HG03575 (cell line): Measurements from ENCODE around the gene UBE2R2.
"Not testable (repeated sequence)": the region's sequence is repeated elsewhere in the genome, so short reads cannot be mapped to it uniquely, and the experiment has no call there.

Experiments used
- ATAC-seq: cut with Tn5 transposase; IDR thresholded peaks from one replicate; pipeline ENCODE4 v1.9.1; 2021; ENCODE audit not compliant: unreplicated experiment, insufficient number of reproducible peaks, low FRiP score; ENCODE audit errors: extremely low read depth

The UBE2R2 gene

GRCh38 chr9:33829641-33830230 is 12.8 kb downstream of the UBE2R2 start:
- not testable (repeated sequence) for ATAC-seq

- no peak for ATAC-seq
Observed at GRCh38 chr9:33835625-33836260, 18.8 kb downstream of the UBE2R2 start.

- not testable (repeated sequence) for ATAC-seq
Observed at GRCh38 chr9:33836261-33836660, 19.3 kb downstream of the UBE2R2 start.

- no peak for ATAC-seq
Observed at GRCh38 chr9:33837138-33837537, 20.2 kb downstream of the UBE2R2 start.

GRCh38 chr9:33840381-33840780 is 23.4 kb downstream of the UBE2R2 start:
- no peak for ATAC-seq

GRCh38 chr9:33843312-33843961 is 26.5 kb downstream of the UBE2R2 start:
- no peak for ATAC-seq

- no peak for ATAC-seq
Observed at GRCh38 chr9:33846231-33846630, 29.3 kb downstream of the UBE2R2 start.

- not testable (repeated sequence) for ATAC-seq
Observed at GRCh38 chr9:33847894-33848205, 30.9 kb downstream of the UBE2R2 start.

- ATAC-seq = no peak
Observed at GRCh38 chr9:33850267-33850629, 33.3 kb downstream of the UBE2R2 start.

- no peak for ATAC-seq
Observed at GRCh38 chr9:33850677-33851076, 33.7 kb downstream of the UBE2R2 start.

GRCh38 chr9:33851301-33851700 is 34.3 kb downstream of the UBE2R2 start:
- no peak for ATAC-seq

GRCh38 chr9:33852216-33852826 is 35.4 kb downstream of the UBE2R2 start:
- no peak for ATAC-seq

- ATAC-seq = no peak
Observed at GRCh38 chr9:33856247-33856646, 39.3 kb downstream of the UBE2R2 start.

- ATAC-seq = no peak
Observed at GRCh38 chr9:33858423-33858822, 41.5 kb downstream of the UBE2R2 start.

GRCh38 chr9:33860200-33860871 is 43.4 kb downstream of the UBE2R2 start:
- ATAC-seq = no peak

GRCh38 chr9:33861917-33862453 is 45.0 kb downstream of the UBE2R2 start:
- ATAC-seq = no peak

- ATAC-seq = not testable (repeated sequence)
Observed at GRCh38 chr9:33863027-33863426, 46.1 kb downstream of the UBE2R2 start.

- no peak for ATAC-seq
Observed at GRCh38 chr9:33867747-33868439, 50.9 kb downstream of the UBE2R2 start.

- ATAC-seq = no peak
Observed at GRCh38 chr9:33868440-33868973, 51.5 kb downstream of the UBE2R2 start.
